K562 (cell line): ENCODE results near the gene MPV17L. TPM values are rescaled to one million over a fixed set of nuclear protein-coding genes. Genes with fewer than 3 reads are reported as not detected.
A peak's percentile ranks its signal among the peaks of the same experiment; 100 is the strongest.
"Not testable (repeated sequence)": the region's sequence is repeated elsewhere in the genome, so short reads cannot be mapped to it uniquely, and the experiment has no call there.

ENCODE experiments used
- ATAC-seq: fragments of 200-7000 bp; cut with Tn5 transposase; 3 replicates; pipeline ENCODE4 v1.9.1; 2020; ENCODE audit warnings: moderate library complexity
- BruUV-seq: library from RNA; stranded (reverse); fragments of 400-500 nt; replicated peaks from 2 replicates; lab custom pipeline; 2021; lab: Mats Ljungman, UMichigan
- CTCF ChIA-PET: fragments of 300-600 bp; formaldehyde crosslinking; extraction: SDS; loops from one replicate; lab custom pipeline; 2021; ENCODE audit warnings: low intra/inter-chr PET ratio; lab: Yijun Ruan, JAX
- POLR2A ChIA-PET: fragments of 300-600, 350-650 bp; sonication (Branson Sonifier 250); formaldehyde crosslinking; extraction: SDS; loops from one replicate; lab custom pipeline; 2021; ENCODE audit warnings: antibody characterized with exemption, inconsistent platforms; lab: Yijun Ruan, JAX
- DNase-seq, 4 experiments: peaks; one replicate each; pipeline versions ENCODE4 v3.0.0 to v3.0.0-alpha.2; 2011 to 2018; ENCODE audit warnings: low spot score in 3 of 4, mixed read lengths in 3 of 4; ENCODE audit errors: extremely low read depth in 1 of 4
- FAIRE-seq: peaks from 2 replicates; lab custom pipeline; 2011; peaks lifted over from hg19 to GRCh38; lab: Jason Lieb, UNC
- H2AFZ ChIP-seq: 2 replicates; pipeline ENCODE4 v1.6.0; 2011; ENCODE audit warnings: low read depth, low read length, control low read depth, inconsistent platforms
- H3K27ac ChIP-seq: fragments of 200-600 bp; 3 replicates; pipeline ENCODE4 v1.8.0; 2011; ENCODE audit warnings: low read depth, mild to moderate bottlenecking, control low read depth, inconsistent platforms, low read length, moderate library complexity, mixed read lengths; ENCODE audit errors: extremely low read depth
- H3K27me3 ChIP-seq, 2 experiments: fragments of 300-600 bp in 1 of 2; 2 replicates in 1 of 2; 3 replicates in 1 of 2; pipeline versions ENCODE4 v1.6.0 to v1.8.0; 2011; ENCODE audit warnings: inconsistent platforms in 2 of 2, low read length in 2 of 2, mild to moderate bottlenecking in 1 of 2, mixed read lengths in 1 of 2, moderate library complexity in 1 of 2; ENCODE audit not compliant: control insufficient read depth in 2 of 2, insufficient read depth in 2 of 2
- H3K36me3 ChIP-seq: fragments of 300-600 bp; 3 replicates; pipeline ENCODE4 v1.8.0; 2011; ENCODE audit warnings: mild to moderate bottlenecking, low read length, inconsistent platforms; ENCODE audit not compliant: control insufficient read depth, insufficient read depth
- H3K4me1 ChIP-seq, 2 experiments: fragments of 200-600 bp in 1 of 2; replicated peaks in 1 of 2; 2 replicates in 1 of 2; 3 replicates in 1 of 2; pipeline versions ENCODE4 v1.5.1 to v1.8.0; 2011; ENCODE audit warnings: inconsistent platforms in 2 of 2, low read length in 2 of 2, mild to moderate bottlenecking in 1 of 2, mixed read lengths in 1 of 2, moderate library complexity in 1 of 2; ENCODE audit not compliant: control insufficient read depth in 2 of 2, insufficient read depth in 2 of 2
- H3K4me2 ChIP-seq: 2 replicates; pipeline ENCODE4 v1.6.1; 2011; ENCODE audit warnings: low read length, control low read depth, inconsistent platforms, mixed read lengths; ENCODE audit not compliant: insufficient read depth
- H3K4me3 ChIP-seq: fragments of 200-600 bp; sonication (generic), shearing (Covaris generic); 2 replicates; pipeline ENCODE4 v1.5.1; 2016; ENCODE audit warnings: control low read depth, inconsistent platforms
- H3K79me2 ChIP-seq: fragments of 200-600 bp; 3 replicates; pipeline ENCODE4 v1.8.0; 2011; ENCODE audit warnings: low read length, inconsistent platforms; ENCODE audit not compliant: control insufficient read depth, insufficient read depth
- H3K9ac ChIP-seq, 2 experiments: 2 replicates each; pipeline versions ENCODE4 v1.6.0 to v1.6.1; 2011; ENCODE audit warnings: low read depth in 2 of 2, low read length in 2 of 2, control low read depth in 1 of 2, inconsistent platforms in 1 of 2, mild to moderate bottlenecking in 1 of 2, mixed read lengths in 1 of 2; ENCODE audit not compliant: insufficient read depth in 1 of 2
- H3K9me1 ChIP-seq: one replicate; pipeline ENCODE4 v1.6.0; 2011; ENCODE audit warnings: inconsistent platforms, mild to moderate bottlenecking, low read length, moderate library complexity; ENCODE audit not compliant: control insufficient read depth, insufficient read depth
- H3K9me3 ChIP-seq: replicated peaks from 2 replicates; pipeline ENCODE4 v1.5.1; 2011; ENCODE audit warnings: low read depth, low read length, inconsistent platforms; ENCODE audit not compliant: control insufficient read depth, insufficient read depth
- H4K20me1 ChIP-seq: replicated peaks from 2 replicates; pipeline ENCODE4 v1.6.1; 2011; ENCODE audit warnings: low read length, inconsistent platforms, mixed read lengths; ENCODE audit not compliant: control insufficient read depth, insufficient read depth
- ZNF431 ChIP-seq: sonication (generic); formaldehyde crosslinking; IDR thresholded peaks from 2 replicates; pipeline ENCODE4 v1.8.0; 2022; ENCODE audit warnings: mild to moderate bottlenecking, missing genetic modification reagents
- WGBS: fragments of 100-300 bp; shearing (Covaris generic); methylation state at CpG from one replicate; pipeline ENCODE4 v1.1.6; 2016; ENCODE audit warnings: low coverage, mixed read lengths; ENCODE audit not compliant: insufficient coverage; ENCODE audit errors: missing lambda C conversion rate; 5-methylcytosine and 5-hydroxymethylcytosine counted together
- in situ Hi-C: fragments of 300-500 bp; cut with MboI; formaldehyde crosslinking; loops from 4 replicates; pipeline ENCODE4 v1.15.0; 2018; ENCODE audit warnings: inconsistent platforms, mixed read lengths
- intact Hi-C: fragments of 100-400 bp; cut with micrococcal nuclease; formaldehyde crosslinking; loops from 2 replicates; pipeline ENCODE4 v1.14.2; 2022
- polyA plus RNA-seq, 8 experiments: library from polyadenylated mRNA; depleted of rRNA in 4 of 8; stranded (reverse) in 5 of 8; unstranded in 3 of 8; fragments of >200 nt; fragmentation: Nextera tagmentation in 2 of 8; fragmentation: Illumina TruSeq in 1 of 8; extraction: Ambion mirVana in 2 of 8; extraction: Trizol in 1 of 8; gene quantifications; 2 replicates each; pipeline versions ENCODE4 v1.2.1 to v1.2.3, GENCODE V29; 2011 to 2014; ENCODE audit warnings: inconsistent platforms in 1 of 8, missing spikeins in 1 of 8
- total RNA-seq, 7 experiments: library from RNA; depleted of rRNA in 6 of 7; stranded (reverse); fragments of >200 nt in 6 of 7; fragmentation: Illumina TruSeq in 2 of 7; extraction: Trizol in 2 of 7; gene quantifications; 2 replicates each; pipeline versions ENCODE4 v1.2.1 to v1.2.3, GENCODE V29; 2011 to 2021; ENCODE audit warnings: low replicate concordance in 1 of 7

The MPV17L gene
- total and polyA plus RNA-seq, 9 of the 15 experiments (the other 6 are each of a cell fraction or from before 2014, with no cell fraction given), result not detected

- H3K9me1 ChIP-seq, H3K9ac ChIP-seq, BruUV-seq, in situ Hi-C loops, H3K4me1 ChIP-seq, H2AFZ ChIP-seq, H4K20me1 ChIP-seq, CTCF ChIA-PET, ATAC-seq, H3K4me2 ChIP-seq, DNase-seq, H3K79me2 ChIP-seq, H3K27ac ChIP-seq, POLR2A ChIA-PET, H3K36me3 ChIP-seq, H3K27me3 ChIP-seq, H3K9me3 ChIP-seq, intact Hi-C loops, FAIRE-seq, H3K4me3 ChIP-seq: not testable (repeated sequence)
- WGBS, result 3% methylated on average over 5 of the region's 6 CpGs
- TF ChIP-seq ZNF431 (CRISPR knock-in tag), result peak; percentile 86
Observed at GRCh38 chr16:15388060-15388459, 7.5 kb upstream of the MPV17L start.

- H2AFZ ChIP-seq, FAIRE-seq, POLR2A ChIA-PET, H3K4me3 ChIP-seq, DNase-seq, CTCF ChIA-PET, H3K36me3 ChIP-seq, H3K9me1 ChIP-seq, ATAC-seq, H3K4me1 ChIP-seq, H3K9me3 ChIP-seq, H3K27ac ChIP-seq, BruUV-seq, H3K27me3 ChIP-seq, H3K9ac ChIP-seq, H4K20me1 ChIP-seq, H3K79me2 ChIP-seq, intact Hi-C loops, H3K4me2 ChIP-seq, in situ Hi-C loops: not testable (repeated sequence)
- WGBS, result 3% methylated on average over 5 of the region's 5 CpGs
Observed at GRCh38 chr16:15389916-15390315, 5.6 kb upstream of the MPV17L start.

GRCh38 chr16:15393025-15393424, 2.5 kb upstream of the MPV17L start:
- H3K4me1 ChIP-seq, H3K4me2 ChIP-seq, DNase-seq, H3K27ac ChIP-seq, H3K9ac ChIP-seq, POLR2A ChIA-PET, intact Hi-C loops, H3K36me3 ChIP-seq, CTCF ChIA-PET, H4K20me1 ChIP-seq, H3K9me1 ChIP-seq, in situ Hi-C loops, H3K9me3 ChIP-seq, BruUV-seq, H3K79me2 ChIP-seq, ATAC-seq, H3K4me3 ChIP-seq, H3K27me3 ChIP-seq, H2AFZ ChIP-seq, FAIRE-seq: not testable (repeated sequence)
- 11% methylated on average over 6 of the region's 8 CpGs for WGBS

GRCh38 chr16:15396509-15396829, 915 bp downstream of the MPV17L start:
- DNase-seq, in situ Hi-C loops, H3K9ac ChIP-seq, H3K4me3 ChIP-seq, POLR2A ChIA-PET, H3K9me3 ChIP-seq, intact Hi-C loops, H3K4me1 ChIP-seq, BruUV-seq, H3K27ac ChIP-seq, FAIRE-seq, H3K4me2 ChIP-seq, ATAC-seq, H4K20me1 ChIP-seq, H2AFZ ChIP-seq, CTCF ChIA-PET, H3K36me3 ChIP-seq, H3K9me1 ChIP-seq, H3K79me2 ChIP-seq: not testable (repeated sequence)
- peaks cover 5 to 14% of the 10 kb centered on the region in 2 experiments; a peak in 4 of 5 replicates for H3K27me3 ChIP-seq
- 16% methylated on average over 8 of the region's 8 CpGs for WGBS
